ENCODE data around the gene PFN3.

GRCh38 chr5:177377851-177378776, 22.3 kb downstream of the PFN3 start:
- TF ChIP-seq CTCF (conservative IDR thresholded peaks at IDR 0.05; ENCODE audit: low read length) = 0 out of 2 replicates have a peak, but pooled peaks have one; percentile 27
- TF ChIP-seq EZH2phosphoT487 (IDR thresholded peaks at IDR 0.05; ENCODE audit: borderline replicate concordance, low read depth, low read length) = no peak
